ENCODE data around the gene MCF2L2. TPM values are rescaled to one million over a fixed set of nuclear protein-coding genes. Genes with fewer than 3 reads are reported as not detected.
A peak's percentile ranks its signal among the peaks of the same experiment; 100 is the strongest.
"Not testable (repeated sequence)": the region's sequence is repeated elsewhere in the genome, so short reads cannot be mapped to it uniquely, and the experiment has no call there.

MCF2L2 gene
- total RNA-seq, 1 donor = 0.09 TPM

DNA sequence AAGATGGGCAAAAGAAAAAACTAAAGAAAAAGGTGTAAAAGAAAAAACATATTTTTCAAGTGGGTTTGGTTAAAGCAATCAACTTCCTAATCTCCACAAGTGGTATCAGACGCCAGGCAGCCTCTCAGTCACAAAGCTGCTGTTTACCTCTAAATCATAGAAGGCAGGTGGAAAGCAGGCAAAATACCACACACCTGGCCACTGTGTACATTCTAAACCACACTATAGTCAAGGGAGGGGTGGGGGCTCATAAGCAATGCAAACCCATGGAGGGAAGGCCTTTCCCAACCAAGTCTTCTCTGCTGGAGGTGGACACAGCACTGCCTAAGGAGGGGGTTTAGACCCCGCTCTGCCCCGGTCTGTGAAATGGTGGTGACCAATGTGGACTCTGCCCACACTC lies 50.4 kb downstream of the MCF2L2 start:
- TF ChIP-seq CTCF (IDR thresholded peaks at IDR 0.05; ENCODE audit: insufficient read depth, low read length) = no peak
- no peak overlapping the region for H3K4me3 ChIP-seq (ENCODE audit: low read depth, low read length)
- no peak for DNase-seq (ENCODE audit: low read depth)

DNA sequence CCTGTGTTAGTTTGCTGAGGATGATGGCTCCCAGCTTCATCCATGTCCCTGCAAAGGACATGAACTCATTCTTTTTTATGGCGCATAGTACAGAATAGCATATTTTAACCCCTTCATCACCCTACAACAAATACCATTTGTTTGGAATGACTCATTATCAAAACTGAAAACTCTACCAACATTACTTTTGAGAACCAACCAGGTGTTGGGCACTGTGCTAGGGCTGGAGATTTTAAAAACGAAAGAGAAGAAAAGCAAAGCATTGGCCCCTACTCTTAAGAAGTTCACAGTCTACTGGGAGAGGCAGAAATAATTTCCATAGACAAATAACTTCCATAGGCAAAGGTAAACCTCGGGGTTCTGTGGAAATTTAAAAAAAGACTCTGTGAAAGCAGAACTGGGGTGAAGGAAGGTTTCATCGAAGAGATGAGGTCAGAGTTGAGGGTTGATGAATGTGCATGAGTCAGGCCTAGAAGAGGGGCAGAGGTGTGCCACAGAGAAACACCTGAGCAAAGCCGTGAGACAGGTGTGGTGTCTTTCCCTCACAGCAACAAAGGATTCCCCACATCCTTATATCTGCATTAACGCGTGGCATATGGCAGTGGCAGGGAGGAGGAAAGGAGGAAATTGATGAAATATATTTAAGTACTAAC lies 51.0 kb downstream of the MCF2L2 start:
- no peak for DNase-seq (ENCODE audit: low read depth)
- no peak for TF ChIP-seq CTCF (IDR thresholded peaks at IDR 0.05; ENCODE audit: insufficient read depth, low read length)
- no peak overlapping the region for H3K4me3 ChIP-seq (ENCODE audit: low read depth, low read length)

- no peak overlapping the region for H3K4me3 ChIP-seq (ENCODE audit: low read depth, low read length)
- no peak for DNase-seq (ENCODE audit: low read depth)
- no peak for TF ChIP-seq CTCF (IDR thresholded peaks at IDR 0.05; ENCODE audit: insufficient read depth, low read length)
These were observed 52.6 kb downstream of the MCF2L2 start for GRCh38 chr3:183375787-183376186.

- no peak overlapping the region for H3K4me3 ChIP-seq (ENCODE audit: low read depth, low read length)
- DNase-seq (ENCODE audit: low read depth) = no peak
- no peak for TF ChIP-seq CTCF (IDR thresholded peaks at IDR 0.05; ENCODE audit: insufficient read depth, low read length)
These were observed 53.1 kb downstream of the MCF2L2 start for GRCh38 chr3:183375337-183375736.

DNA sequence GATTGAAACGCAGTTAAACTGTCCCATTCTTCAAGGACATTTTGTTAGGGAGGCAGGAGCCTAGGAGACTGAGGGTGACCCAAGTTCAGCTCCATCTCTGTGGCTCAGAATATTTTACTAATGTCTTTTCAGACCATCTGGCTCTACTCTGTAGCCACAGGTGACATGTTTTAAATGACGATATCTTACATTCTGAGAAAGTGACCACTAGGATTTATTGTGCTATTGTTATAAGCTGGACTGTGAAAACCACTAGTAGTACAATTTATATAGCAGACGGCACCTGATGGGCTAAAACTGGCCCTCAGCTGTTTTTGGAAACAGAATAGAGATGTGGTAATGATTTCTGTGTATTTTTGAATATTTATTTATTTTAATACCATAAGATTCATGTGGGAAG lies 55.5 kb downstream of the MCF2L2 start:
- TF ChIP-seq CTCF (IDR thresholded peaks at IDR 0.05; ENCODE audit: insufficient read depth, low read length) = no peak
- no peak overlapping the region for H3K4me3 ChIP-seq (ENCODE audit: low read depth, low read length)
- DNase-seq (ENCODE audit: low read depth) = no peak

- DNase-seq (ENCODE audit: low read depth); H3K4me3 ChIP-seq (ENCODE audit: low read depth, low read length): not testable (repeated sequence)
These were observed 56.8 kb downstream of the MCF2L2 start for GRCh38 chr3:183371600-183371968.

DNA sequence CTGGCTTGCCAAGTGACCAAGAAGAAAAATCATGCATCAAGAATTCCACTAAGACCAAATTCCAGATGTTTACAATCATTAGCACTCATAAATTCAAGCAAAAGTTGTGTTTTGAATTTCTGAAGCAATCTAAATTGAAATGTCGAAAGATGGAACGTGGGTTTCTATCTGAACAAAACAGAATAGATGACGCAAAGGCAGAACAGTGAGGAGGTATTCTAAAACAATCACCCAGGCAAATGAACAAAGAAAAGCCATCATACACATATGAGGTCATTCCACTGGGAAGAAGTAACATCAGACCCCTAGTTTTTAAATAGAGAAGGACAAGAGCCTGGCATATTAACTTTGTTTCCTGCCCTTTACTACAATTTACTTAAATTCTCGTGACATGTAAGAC lies 58.0 kb downstream of the MCF2L2 start:
- no peak overlapping the region for H3K4me3 ChIP-seq (ENCODE audit: low read depth, low read length)
- peak; percentile 48 for DNase-seq (ENCODE audit: low read depth)
- no peak for TF ChIP-seq CTCF (IDR thresholded peaks at IDR 0.05; ENCODE audit: insufficient read depth, low read length)

Data from fibroblast of the aortic adventitia (primary cell).